Small intestine (tissue), 7 donors: Measurements from ENCODE around the gene TREML2. TPM values are rescaled to one million over a fixed set of nuclear protein-coding genes. Genes with fewer than 3 reads are reported as not detected.
A peak's percentile ranks its signal among the peaks of the same experiment; 100 is the strongest.

Source experiments
- DNase-seq, 2 donors: peaks; one replicate each; pipeline versions ENCODE4 v3.0.0 to v3.0.0-alpha.2; 2013
- FAIRE-seq: peaks from 2 replicates; lab custom pipeline; 2012; peaks lifted over from hg19 to GRCh38; lab: Jason Lieb, UNC
- H3K27ac ChIP-seq, 3 donors: one replicate each; pipeline ENCODE4 v1.5.1; 2013; ENCODE audit warnings: low read length in 2 of 3, mild to moderate bottlenecking in 2 of 3, control low read depth in 1 of 3, inconsistent platforms in 1 of 3, low read depth in 1 of 3, moderate library complexity in 1 of 3
- H3K27me3 ChIP-seq, 3 donors: one replicate each; pipeline ENCODE4 v1.6.1; 2013; ENCODE audit warnings: low read length in 3 of 3, inconsistent platforms in 1 of 3; ENCODE audit not compliant: control insufficient read depth in 3 of 3, insufficient read depth in 3 of 3
- H3K36me3 ChIP-seq, 3 donors: one replicate each; pipeline ENCODE4 v1.6.1; 2013; ENCODE audit warnings: low read length in 3 of 3, inconsistent platforms in 1 of 3, low read depth in 1 of 3, mild to moderate bottlenecking in 1 of 3, moderate library complexity in 1 of 3; ENCODE audit not compliant: control insufficient read depth in 3 of 3, insufficient read depth in 2 of 3
- H3K4me1 ChIP-seq, 3 donors: one replicate each; pipeline ENCODE4 v1.6.1; 2013; ENCODE audit warnings: low read length in 2 of 3, inconsistent platforms in 1 of 3, low read depth in 1 of 3, mild to moderate bottlenecking in 1 of 3, moderate library complexity in 1 of 3; ENCODE audit not compliant: control insufficient read depth in 3 of 3, insufficient read depth in 2 of 3
- H3K4me3 ChIP-seq, 3 donors: one replicate each; pipeline ENCODE4 v1.5.1; 2013; ENCODE audit warnings: low read length in 3 of 3, control low read depth in 1 of 3, inconsistent platforms in 1 of 3, low read depth in 1 of 3, mild to moderate bottlenecking in 1 of 3, moderate library complexity in 1 of 3
- H3K9me3 ChIP-seq, 2 donors: one replicate each; pipeline ENCODE4 v1.6.1; 2013; ENCODE audit warnings: low read depth in 1 of 2, low read length in 1 of 2; ENCODE audit not compliant: control insufficient read depth in 2 of 2, insufficient read depth in 1 of 2
- WGBS, 3 donors: extraction: QIAGEN DNeasy Blood & Tissue Kit; methylation state at CpG; one replicate each; pipeline ENCODE4 v1.1.7; 2013; 5-methylcytosine and 5-hydroxymethylcytosine counted together
- polyA plus RNA-seq, 4 donors: library from polyadenylated mRNA; stranded (reverse) in 3 of 4; unstranded in 1 of 4; fragments of 200-250 nt in 3 of 4; fragments of 120-200 nt in 1 of 4; gene quantifications; one replicate each; pipeline versions ENCODE4 v1.2.1 to v1.2.3, GENCODE V29; 2013
- donor health status: healthy with polysubstance abuse.
- donor health status: control.
- donor health status: control.
- donor health status: Bipolar disorder and iron deficiency.
- donor health status: healthy.

Gene TREML2
- polyA plus RNA-seq, 4 donors: 0.10 to 0.27 (median 0.13) TPM; not detected in 1

DNA sequence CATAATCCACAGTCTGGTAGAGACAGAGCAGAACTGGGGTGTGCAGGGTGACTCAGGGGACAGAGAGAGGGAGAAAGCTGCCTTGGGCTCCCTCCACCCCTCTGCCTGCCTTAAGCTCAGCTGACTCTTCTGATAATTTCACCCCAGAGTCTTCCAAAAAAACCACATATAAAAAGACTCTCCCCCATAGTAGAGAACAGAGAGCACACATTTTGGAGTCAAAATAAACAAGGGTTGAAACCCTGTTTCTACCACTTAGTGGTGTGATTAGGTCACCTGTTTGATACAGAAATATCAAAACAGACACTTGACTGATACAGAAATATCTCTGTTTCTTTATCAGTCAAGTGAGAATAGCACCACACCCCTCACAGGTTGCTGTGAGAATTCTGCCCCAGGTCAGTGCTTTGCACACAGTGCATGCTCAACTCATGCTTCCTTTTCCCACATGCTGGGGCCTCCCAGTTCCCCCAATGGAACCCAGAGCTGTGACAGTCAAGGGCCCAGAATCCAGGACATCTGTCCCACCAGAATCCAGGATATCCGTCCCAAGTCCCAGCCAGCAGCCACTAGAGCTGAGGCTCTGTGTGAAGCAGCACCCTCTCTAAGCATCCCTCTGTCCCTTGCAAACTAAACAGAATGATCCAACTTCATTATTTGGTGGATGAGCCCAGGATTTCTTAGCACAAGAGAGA is 1.2 kb downstream of the TREML2 start:
- Histone ChIP-seq H3K27me3 (peaks cover 0 to 11% (median 0%) of the 10 kb centered on the region in 3 donors), H3K27ac (peak overlapping the region in 1 of 3 donors; percentile 57), H3K4me1 (peaks cover 0 to 9% (median 2%) of the 10 kb centered on the region in 3 donors), H3K9me3 (no peaks in the 10 kb centered on the region), H3K36me3 (no peaks in the 10 kb centered on the region), H3K4me3 (no peak overlapping the region)
- DNase-seq (peak in 1 of 2 donors; percentile 6), FAIRE-seq (no peak)
- 70 to 76% (median 75%) methylated on average over 1 of the region's 1 CpG for WGBS, 3 donors

DNA sequence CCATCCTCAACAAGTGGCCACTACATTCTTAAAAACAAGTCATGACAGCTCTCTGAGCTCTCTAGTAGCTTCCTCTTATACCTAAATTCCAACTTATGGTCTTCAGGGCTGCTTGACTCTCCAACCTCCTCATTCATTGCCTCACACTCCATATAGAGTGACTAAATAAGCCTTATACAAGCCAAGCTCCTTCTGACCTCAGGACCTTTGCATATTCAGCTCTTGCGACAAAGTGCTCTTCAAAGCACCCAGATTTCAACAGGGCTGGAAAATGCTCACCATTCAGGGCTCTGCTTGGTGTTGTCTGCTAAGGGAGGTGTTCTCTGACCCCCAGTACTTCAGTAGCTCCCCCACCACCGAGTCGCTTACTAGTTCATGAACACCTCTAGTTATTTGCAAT is 3.7 kb downstream of the TREML2 start:
- Histone ChIP-seq H3K4me3 (no peak overlapping the region), H3K4me1 (peaks cover 0 to 9% (median 2%) of the 10 kb centered on the region in 3 donors), H3K27me3 (peaks cover 0 to 18% (median 0%) of the 10 kb centered on the region in 3 donors), H3K36me3 (no peaks in the 10 kb centered on the region), H3K9me3 (no peaks in the 10 kb centered on the region), H3K27ac (no peak overlapping the region)
- DNase-seq (no peak), FAIRE-seq (no peak)
- 90 to 96% (median 96%) methylated on average over 3 of the region's 3 CpGs for whole genome bisulfite sequencing, 3 donors

DNA sequence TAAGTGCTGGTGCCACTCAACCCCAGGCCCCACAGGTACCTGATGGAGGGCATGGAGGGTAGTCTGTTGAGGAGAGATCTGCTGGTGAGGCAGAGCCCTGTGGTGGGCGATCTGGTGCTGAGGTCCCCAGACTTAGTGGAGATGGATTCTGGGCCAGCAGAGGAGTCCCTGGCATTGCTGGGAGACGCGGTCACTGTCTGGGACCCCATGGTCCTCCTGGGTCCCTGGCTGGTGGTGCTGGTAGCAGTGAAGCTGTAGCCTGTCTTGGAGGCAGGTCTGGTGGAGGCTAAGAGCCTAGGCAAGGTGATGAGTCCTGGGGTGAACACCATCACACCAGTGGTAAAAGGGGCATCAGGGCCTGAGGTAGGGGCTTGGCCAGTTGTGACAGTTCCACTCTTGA is 6.6 kb downstream of the TREML2 start:
- Histone ChIP-seq H3K27ac (no peak overlapping the region), H3K27me3 (peaks cover 0 to 26% (median 0%) of the 10 kb centered on the region in 3 donors), H3K4me3 (no peak overlapping the region), H3K4me1 (no peaks in the 10 kb centered on the region), H3K36me3 (no peaks in the 10 kb centered on the region), H3K9me3 (peaks cover 0 to 8% of the 10 kb centered on the region in 2 donors)
- DNase-seq: no peak
- FAIRE-seq: no peak
- WGBS, 3 donors: 88 to 92% (median 89%) methylated on average over 3 of the region's 3 CpGs

DNA sequence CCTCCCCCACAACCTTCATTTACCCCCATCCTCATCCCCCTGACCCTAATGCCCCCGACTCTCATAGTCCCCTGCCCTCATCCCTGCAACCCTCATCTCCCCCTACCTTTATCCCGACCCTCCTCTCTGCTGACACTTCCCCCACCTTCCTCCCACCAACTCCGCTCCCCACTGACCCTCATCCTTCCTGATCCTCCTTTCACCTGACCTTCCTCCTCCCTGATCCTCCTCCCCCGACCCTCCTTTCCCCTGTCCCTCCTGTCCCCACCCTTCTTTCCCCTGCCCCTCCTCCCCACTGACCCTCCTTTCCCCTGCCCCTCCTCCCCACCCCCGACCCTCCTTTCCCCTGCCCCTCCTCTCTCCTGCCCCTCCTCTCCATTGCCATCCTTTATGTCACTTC is 7.1 kb downstream of the TREML2 start:
- Histone ChIP-seq H3K4me3 (no peak overlapping the region), H3K36me3 (no peaks in the 10 kb centered on the region), H3K27ac (no peak overlapping the region), H3K4me1 (no peaks in the 10 kb centered on the region), H3K9me3 (peaks cover 0 to 9% of the 10 kb centered on the region in 2 donors), H3K27me3 (peaks cover 0 to 26% (median 0%) of the 10 kb centered on the region in 3 donors)
- DNase-seq: no peak
- WGBS, 3 donors: 40 to 60% (median 56%) methylated on average over 5 of the region's 5 CpGs
- no peak for FAIRE-seq

DNA sequence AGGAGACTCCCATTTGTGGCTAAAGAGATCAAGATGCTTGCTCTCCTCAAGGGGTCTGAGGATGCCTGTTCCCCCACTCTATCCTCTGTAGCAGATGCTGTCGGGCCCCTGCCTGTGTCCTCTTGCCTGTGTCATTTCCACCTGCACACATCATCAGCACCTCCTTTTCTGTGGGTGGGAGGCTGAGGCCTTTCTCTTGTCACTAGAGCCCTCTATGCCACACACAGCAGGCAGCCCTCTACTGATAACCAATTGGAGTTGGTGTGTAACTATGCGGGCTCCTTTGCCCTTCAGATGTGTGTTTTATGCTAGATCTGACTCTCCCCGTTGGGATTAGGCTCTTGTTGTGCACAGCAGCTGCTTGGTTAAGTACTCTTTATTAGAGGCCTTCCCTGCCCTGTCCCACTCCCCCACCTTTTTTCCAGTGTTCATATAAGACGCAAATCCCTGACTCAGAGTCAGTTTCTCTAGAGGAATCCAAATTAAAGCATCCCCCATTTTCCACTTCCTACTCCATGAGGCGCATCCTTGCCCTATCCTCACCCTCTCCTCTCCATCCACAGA is 7.7 kb downstream of the TREML2 start:
- H3K36me3 ChIP-seq: no peaks in the 10 kb centered on the region
- DNase-seq: no peak
- H3K9me3 ChIP-seq: peaks cover 0 to 9% of the 10 kb centered on the region in 2 donors
- FAIRE-seq: no peak
- peaks cover 0 to 28% (median 0%) of the 10 kb centered on the region in 3 donors for H3K27me3 ChIP-seq
- no peak overlapping the region for H3K4me3 ChIP-seq
- H3K4me1 ChIP-seq: no peaks in the 10 kb centered on the region
- H3K27ac ChIP-seq: no peak overlapping the region
- 70 to 73% (median 72%) methylated on average over 5 of the region's 5 CpGs for WGBS, 3 donors

DNA sequence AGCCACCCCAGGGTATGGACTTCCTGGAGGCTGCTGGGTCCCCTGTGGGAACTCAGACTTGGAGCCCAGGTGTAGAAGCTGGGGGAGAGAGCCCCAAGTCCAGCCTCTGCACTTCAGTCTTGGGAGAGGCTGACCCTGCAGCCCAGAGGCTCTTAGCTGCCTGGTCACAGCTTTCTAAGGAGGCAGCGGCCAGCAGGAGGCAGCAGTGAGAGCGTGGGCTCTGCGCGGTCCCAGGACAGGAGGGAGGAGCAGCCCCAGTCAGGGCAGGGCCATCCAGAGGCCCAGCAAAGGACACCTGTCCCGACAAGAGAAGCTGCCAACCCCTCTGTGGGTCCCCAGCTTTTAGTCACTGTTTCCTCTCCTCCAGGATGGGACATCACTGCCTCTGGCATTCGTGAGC is 9.4 kb downstream of the TREML2 start:
- H3K27me3 ChIP-seq: peaks cover 0 to 25% (median 0%) of the 10 kb centered on the region in 3 donors
- peak in 1 of 2 donors; percentile 29 for DNase-seq
- no peak for FAIRE-seq
- H3K9me3 ChIP-seq: peaks cover 0 to 9% of the 10 kb centered on the region in 2 donors
- H3K27ac ChIP-seq: no peak overlapping the region
- 20 to 30% (median 27%) methylated on average over 4 to 6 of the region's 6 CpGs for WGBS, 3 donors
- H3K4me3 ChIP-seq: no peak overlapping the region
- no peaks in the 10 kb centered on the region for H3K4me1 ChIP-seq
- no peaks in the 10 kb centered on the region for H3K36me3 ChIP-seq

DNA sequence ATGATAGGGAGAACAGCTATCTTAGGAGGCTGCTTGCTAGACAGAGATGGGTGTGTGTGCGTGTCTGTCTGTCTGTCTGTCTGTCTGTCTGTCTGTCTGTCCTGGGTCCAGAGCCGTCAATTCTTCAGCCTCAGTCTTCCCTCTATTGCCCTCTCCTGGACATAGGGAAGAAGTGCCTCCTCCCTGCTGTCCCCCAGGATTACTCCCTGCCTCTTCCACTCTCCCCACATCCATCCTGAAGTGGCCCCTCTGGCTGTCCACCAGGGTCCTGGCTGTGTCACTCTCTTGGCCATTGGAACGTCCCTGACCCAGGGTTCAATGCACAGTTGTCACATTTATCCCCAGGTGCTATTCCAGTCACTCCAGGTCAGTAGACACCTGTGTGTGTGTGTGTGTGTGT is 10.2 kb downstream of the TREML2 start:
- WGBS, 3 donors: 66 to 76% (median 73%) methylated on average over 3 of the region's 3 CpGs
- Histone ChIP-seq H3K9me3 (peaks cover 0 to 9% of the 10 kb centered on the region in 2 donors), H3K36me3 (no peaks in the 10 kb centered on the region), H3K4me3 (no peak overlapping the region), H3K27ac (no peak overlapping the region), H3K27me3 (peaks cover 0 to 25% (median 0%) of the 10 kb centered on the region in 3 donors), H3K4me1 (no peaks in the 10 kb centered on the region)
- FAIRE-seq: no peak
- no peak for DNase-seq

DNA sequence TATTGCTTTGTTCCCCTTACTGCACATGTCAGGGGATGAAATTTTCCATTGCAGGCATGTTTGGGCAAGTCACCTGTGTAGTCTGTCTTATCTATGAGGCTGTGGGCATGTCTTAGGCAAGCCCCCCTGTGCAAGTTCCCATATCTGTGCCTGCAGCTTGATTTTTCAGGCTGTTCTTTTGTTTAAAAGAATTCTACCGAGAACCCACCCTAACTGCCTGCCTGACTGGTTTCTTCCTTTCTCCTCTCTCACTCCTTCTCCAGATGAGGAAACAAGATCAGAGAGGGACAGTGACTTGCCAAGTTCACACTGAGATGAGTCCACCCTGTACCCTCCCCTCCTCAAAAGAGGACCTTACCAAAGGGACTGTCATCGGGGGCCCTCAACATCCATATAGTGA is 11.0 kb downstream of the TREML2 start:
- 92 to 98% (median 94%) methylated on average over 2 of the region's 2 CpGs for WGBS, 3 donors
- no peaks in the 10 kb centered on the region for H3K36me3 ChIP-seq
- peaks cover 0 to 21% (median 0%) of the 10 kb centered on the region in 3 donors for H3K27me3 ChIP-seq
- DNase-seq: no peak
- H3K27ac ChIP-seq: no peak overlapping the region
- no peak for FAIRE-seq
- no peak overlapping the region for H3K4me3 ChIP-seq
- peaks cover 0 to 9% of the 10 kb centered on the region in 2 donors for H3K9me3 ChIP-seq
- no peaks in the 10 kb centered on the region for H3K4me1 ChIP-seq
